ENCODE results near the gene TM9SF4.
"Not testable (repeated sequence)": the region's sequence is repeated elsewhere in the genome, so short reads cannot be mapped to it uniquely, and the experiment has no call there.

The TM9SF4 gene

GRCh38 chr20:32116079-32116521 is 6.6 kb downstream of the TM9SF4 start:
- TF ChIP-seq ZNF70 (CRISPR knock-in tag; IDR thresholded peaks at IDR 0.05) (no peak), TOX (CRISPR knock-in tag; IDR thresholded peaks at IDR 0.05; ENCODE audit: borderline replicate concordance) (no peak), SNAI2 (CRISPR knock-in tag; IDR thresholded peaks at IDR 0.05) (no peak), ARNTL (CRISPR knock-in tag; IDR thresholded peaks at IDR 0.05; ENCODE audit: borderline replicate concordance, low read depth) (no peak), ZFP3 (CRISPR knock-in tag; IDR thresholded peaks at IDR 0.05) (no peak), ZFP30 (CRISPR knock-in tag; IDR thresholded peaks at IDR 0.05) (no peak), CSDC2 (CRISPR knock-in tag; IDR thresholded peaks at IDR 0.05) (no peak), TCF4 (CRISPR knock-in tag; IDR thresholded peaks at IDR 0.05; ENCODE audit: borderline replicate concordance) (no peak), CSRNP3 (CRISPR knock-in tag; IDR thresholded peaks at IDR 0.05) (no peak), POU6F1 (CRISPR knock-in tag; IDR thresholded peaks at IDR 0.05; ENCODE audit: borderline replicate concordance, low read depth) (no peak), PATZ1 (CRISPR knock-in tag; IDR thresholded peaks at IDR 0.05; ENCODE audit: borderline replicate concordance) (no peak), TSHZ2 (CRISPR knock-in tag; IDR thresholded peaks at IDR 0.05) (no peak), CREB5 (CRISPR knock-in tag; IDR thresholded peaks at IDR 0.05; ENCODE audit: low read depth) (no peak), BACH2 (CRISPR knock-in tag; IDR thresholded peaks at IDR 0.05; ENCODE audit: borderline replicate concordance) (no peak), ZC3H10 (CRISPR knock-in tag; IDR thresholded peaks at IDR 0.05) (no peak)
- ATAC-seq: peak; percentile 30; the same call in 2 of the 3 replicates

GRCh38 chr20:32116796-32117195 is 7.3 kb downstream of the TM9SF4 start:
- ATAC-seq: not testable (repeated sequence)

- not testable (repeated sequence) for ATAC-seq
Measured at GRCh38 chr20:32118427-32118826, 8.9 kb downstream of the TM9SF4 start.

GRCh38 chr20:32119734-32120133 is 10.2 kb downstream of the TM9SF4 start:
- no peak for TF ChIP-seq ZFP30 (CRISPR knock-in tag; IDR thresholded peaks at IDR 0.05)
- no peak for TF ChIP-seq OSR1 (CRISPR knock-in tag; IDR thresholded peaks at IDR 0.05)
- TF ChIP-seq PATZ1 (CRISPR knock-in tag; IDR thresholded peaks at IDR 0.05; ENCODE audit: borderline replicate concordance): no peak
- TF ChIP-seq ZNF565 (CRISPR knock-in tag; conservative IDR thresholded peaks at IDR 0.05; ENCODE audit: low read depth): no peak
- ATAC-seq: no peak

GRCh38 chr20:32121908-32122307 is 12.4 kb downstream of the TM9SF4 start:
- not testable (repeated sequence) for ATAC-seq
